OCI-LY1 (cell line): ENCODE results near the gene TRPM3.

Experiments used
- H2AFZ ChIP-seq: fragments of 200-600 bp; sonication (generic), shearing (Covaris generic); 2 replicates; pipeline ENCODE4 v1.6.0; 2014; ENCODE audit warnings: antibody characterized with exemption, mild to moderate bottlenecking, low read length
- H3F3A ChIP-seq: fragments of 200-600 bp; sonication (generic), shearing (Covaris generic); 2 replicates; pipeline ENCODE4 v1.6.0; 2014; ENCODE audit warnings: mild to moderate bottlenecking, antibody characterized with exemption, low read length, moderate library complexity; ENCODE audit not compliant: insufficient read depth
- H3K27ac ChIP-seq: fragments of 200-600 bp; sonication (generic); 2 replicates; pipeline ENCODE4 v1.5.1; 2014; ENCODE audit warnings: low read length, mixed run types, mild to moderate bottlenecking, low read depth; ENCODE audit not compliant: poor library complexity, severe bottlenecking
- H3K27me3 ChIP-seq: fragments of 200-600 bp; sonication (generic); 2 replicates; pipeline ENCODE4 v1.6.0; 2014; ENCODE audit warnings: antibody characterized with exemption, mild to moderate bottlenecking, low read length, moderate library complexity; ENCODE audit not compliant: insufficient read depth
- H3K36me3 ChIP-seq: fragments of 200-600 bp; sonication (generic); 2 replicates; pipeline ENCODE4 v1.6.1; 2014; ENCODE audit warnings: mild to moderate bottlenecking, antibody characterized with exemption, low read length, moderate library complexity, mixed read lengths; ENCODE audit not compliant: insufficient read depth
- H3K4me1 ChIP-seq: fragments of 200-600 bp; sonication (generic); 2 replicates; pipeline ENCODE4 v1.5.1; 2014; ENCODE audit warnings: mild to moderate bottlenecking, low read length, moderate library complexity; ENCODE audit not compliant: insufficient read depth, severe bottlenecking
- H3K4me2 ChIP-seq: fragments of 200-600 bp; sonication (generic), shearing (Covaris generic); 2 replicates; pipeline ENCODE4 v1.6.1; 2014; ENCODE audit warnings: low read length
- H3K4me3 ChIP-seq: fragments of 200-600 bp; sonication (generic); 2 replicates; pipeline ENCODE4 v1.5.1; 2014; ENCODE audit warnings: low read length, low read depth, mild to moderate bottlenecking, mixed read lengths; ENCODE audit not compliant: poor library complexity, severe bottlenecking
- H3K79me2 ChIP-seq: fragments of 200-600 bp; shearing (Covaris generic); 2 replicates; pipeline ENCODE4 v1.6.1; 2016; ENCODE audit warnings: mixed run types, low read length, mixed read lengths; ENCODE audit not compliant: insufficient read depth
- H3K9ac ChIP-seq: fragments of 200-600 bp; sonication (generic), shearing (Covaris generic); 2 replicates; pipeline ENCODE4 v1.6.1; 2014; ENCODE audit warnings: mild to moderate bottlenecking, low read length, mixed read lengths
- H3K9me2 ChIP-seq: fragments of 200-600 bp; sonication (generic), shearing (Covaris generic); 2 replicates; pipeline ENCODE4 v1.6.1; 2014; ENCODE audit warnings: low read depth, mild to moderate bottlenecking, low read length, mixed read lengths
- H3K9me3 ChIP-seq: fragments of 200-600 bp; shearing (Covaris generic); 2 replicates; pipeline ENCODE4 v1.6.1; 2014; ENCODE audit warnings: low read length, mixed read lengths
- H4K20me1 ChIP-seq: fragments of 200-600 bp; sonication (generic), shearing (Covaris generic); 2 replicates; pipeline ENCODE4 v1.6.0; 2016; ENCODE audit warnings: mild to moderate bottlenecking, low read length; ENCODE audit not compliant: insufficient read depth
- EZH2 ChIP-seq: fragments of 200-600 bp; sonication (generic), shearing (Covaris generic); IDR thresholded peaks from 2 replicates; pipeline ENCODE4 v1.8.0; 2017; ENCODE audit warnings: borderline replicate concordance, mixed run types, mild to moderate bottlenecking, antibody characterized with exemption, low read length, moderate library complexity, mixed read lengths
- TF ChIP-seq, protein P1 (sequence below): fragments of 200-600 bp; sonication (generic), shearing (Covaris generic); IDR thresholded peaks from 2 replicates; pipeline ENCODE4 v1.5.1; 2017; ENCODE audit warnings: mild to moderate bottlenecking, antibody characterized with exemption, low read length, moderate library complexity, mixed read lengths

The TRPM3 gene

DNA sequence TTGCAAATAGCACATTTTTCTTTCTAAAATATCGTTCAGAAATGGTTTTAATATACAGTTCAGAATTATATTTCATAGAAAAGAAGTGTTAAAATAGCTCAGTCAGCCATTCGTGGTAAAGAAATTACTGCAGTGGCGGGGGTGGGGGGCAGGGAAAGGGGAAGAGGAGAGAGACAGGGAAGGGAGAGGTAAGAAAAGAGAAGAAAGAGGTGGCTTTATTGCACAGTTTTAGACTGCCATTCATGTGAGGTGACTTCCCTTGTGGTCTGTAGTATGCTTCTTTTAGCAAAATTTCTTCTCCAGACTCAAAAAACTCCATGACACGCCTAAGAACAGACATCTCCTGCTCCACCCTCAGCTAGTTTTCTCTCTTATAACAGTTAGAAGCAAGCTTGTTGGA lies 259.6 kb downstream of the TRPM3 start:
- Histone ChIP-seq H4K20me1 (no peaks in the 10 kb centered on the region), H3K79me2 (no peaks in the 10 kb centered on the region), H3K4me3 (no peak overlapping the region), H3K9me2 (no peaks in the 10 kb centered on the region), H3K4me2 (no peak overlapping the region), H2AFZ (no peak overlapping the region), H3K9ac (no peak overlapping the region), H3K9me3 (no peaks in the 10 kb centered on the region), H3K27ac (no peak overlapping the region), H3K4me1 (no peaks in the 10 kb centered on the region), H3F3A (no peaks in the 10 kb centered on the region), H3K36me3 (no peaks in the 10 kb centered on the region), H3K27me3 (no peaks in the 10 kb centered on the region)
- TF ChIP-seq, protein P1, sequence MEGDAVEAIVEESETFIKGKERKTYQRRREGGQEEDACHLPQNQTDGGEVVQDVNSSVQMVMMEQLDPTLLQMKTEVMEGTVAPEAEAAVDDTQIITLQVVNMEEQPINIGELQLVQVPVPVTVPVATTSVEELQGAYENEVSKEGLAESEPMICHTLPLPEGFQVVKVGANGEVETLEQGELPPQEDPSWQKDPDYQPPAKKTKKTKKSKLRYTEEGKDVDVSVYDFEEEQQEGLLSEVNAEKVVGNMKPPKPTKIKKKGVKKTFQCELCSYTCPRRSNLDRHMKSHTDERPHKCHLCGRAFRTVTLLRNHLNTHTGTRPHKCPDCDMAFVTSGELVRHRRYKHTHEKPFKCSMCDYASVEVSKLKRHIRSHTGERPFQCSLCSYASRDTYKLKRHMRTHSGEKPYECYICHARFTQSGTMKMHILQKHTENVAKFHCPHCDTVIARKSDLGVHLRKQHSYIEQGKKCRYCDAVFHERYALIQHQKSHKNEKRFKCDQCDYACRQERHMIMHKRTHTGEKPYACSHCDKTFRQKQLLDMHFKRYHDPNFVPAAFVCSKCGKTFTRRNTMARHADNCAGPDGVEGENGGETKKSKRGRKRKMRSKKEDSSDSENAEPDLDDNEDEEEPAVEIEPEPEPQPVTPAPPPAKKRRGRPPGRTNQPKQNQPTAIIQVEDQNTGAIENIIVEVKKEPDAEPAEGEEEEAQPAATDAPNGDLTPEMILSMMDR: no peak

- Histone ChIP-seq H4K20me1 (no peaks in the 10 kb centered on the region), H3K4me1 (no peaks in the 10 kb centered on the region), H3F3A (no peaks in the 10 kb centered on the region), H3K79me2 (no peaks in the 10 kb centered on the region), H3K4me2 (no peak overlapping the region), H3K9me3 (no peaks in the 10 kb centered on the region), H3K9ac (no peak overlapping the region), H3K27ac (no peak overlapping the region), H2AFZ (no peak overlapping the region), H3K9me2 (no peaks in the 10 kb centered on the region), H3K27me3 (no peaks in the 10 kb centered on the region), H3K36me3 (no peaks in the 10 kb centered on the region), H3K4me3 (no peak overlapping the region)
- no peak for TF ChIP-seq EZH2
- TF ChIP-seq, protein P1: no peak
Observed at GRCh38 chr9:70861376-70861775, 260.0 kb downstream of the TRPM3 start.

DNA sequence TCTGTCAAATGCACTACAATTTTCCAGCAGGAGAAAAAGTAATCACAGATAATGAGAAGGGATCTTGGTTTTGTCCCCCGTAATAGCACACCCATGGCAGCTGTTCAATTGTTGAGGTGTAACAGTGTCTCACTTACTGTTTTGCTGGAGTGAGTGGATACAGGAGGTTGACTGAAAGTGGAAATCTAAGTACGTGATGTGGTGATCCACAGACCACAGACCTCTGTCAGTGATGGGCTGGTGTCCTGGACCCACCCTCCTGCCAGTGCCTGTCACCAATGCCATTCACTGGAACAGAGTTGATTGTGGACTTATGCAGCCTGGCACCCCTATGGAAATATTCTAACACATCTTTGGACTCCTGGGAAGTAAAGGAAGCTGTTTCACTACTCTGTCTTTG lies 261.7 kb downstream of the TRPM3 start:
- no peaks in the 10 kb centered on the region for H3F3A ChIP-seq
- no peak overlapping the region for H2AFZ ChIP-seq
- no peak overlapping the region for H3K27ac ChIP-seq
- no peaks in the 10 kb centered on the region for H3K79me2 ChIP-seq
- no peak for TF ChIP-seq EZH2
- TF ChIP-seq, protein P1: no peak
- H3K4me3 ChIP-seq: no peak overlapping the region
- no peak overlapping the region for H3K4me2 ChIP-seq
- H3K36me3 ChIP-seq: no peaks in the 10 kb centered on the region
- no peak overlapping the region for H3K9ac ChIP-seq
- no peaks in the 10 kb centered on the region for H3K27me3 ChIP-seq
- H3K9me3 ChIP-seq: no peaks in the 10 kb centered on the region
- no peaks in the 10 kb centered on the region for H4K20me1 ChIP-seq
- no peaks in the 10 kb centered on the region for H3K9me2 ChIP-seq
- no peaks in the 10 kb centered on the region for H3K4me1 ChIP-seq
